Hematopoietic multipotent progenitor cell treated with erythropoietin and hydrocortisone succinate and interleukin-3 and kit ligand, for 4 days (in vitro differentiated cells): Measurements from ENCODE around the gene GLB1L2.

Experiments
- DNase-seq: peaks from one replicate; pipeline ENCODE4 v3.0.0-alpha.2; 2015

The GLB1L2 gene

GRCh38 chr11:134407923-134408322 is 76.1 kb downstream of the GLB1L2 start:
- DNase-seq, result no peak

GRCh38 chr11:134409552-134410429 is 78.0 kb downstream of the GLB1L2 start:
- DNase-seq, result no peak

- no peak for DNase-seq
Measured at GRCh38 chr11:134410766-134411165, 79.0 kb downstream of the GLB1L2 start.

- no peak for DNase-seq
Measured at GRCh38 chr11:134412203-134413042, 80.6 kb downstream of the GLB1L2 start, which contains the start of gene B3GAT1. Gene B3GAT1 (minus strand): TSS chr11:134412242. CDS start chr11:134387659, 24,583 bp downstream.

GRCh38 chr11:134413043-134413825 is 81.4 kb downstream of the GLB1L2 start:
- DNase-seq, result no peak

- no peak for DNase-seq
Measured at GRCh38 chr11:134413826-134414731, 82.3 kb downstream of the GLB1L2 start.

- DNase-seq, result no peak
Measured at GRCh38 chr11:134414766-134415765, 83.3 kb downstream of the GLB1L2 start.

- DNase-seq, result no peak
Measured at GRCh38 chr11:134416726-134417125, 84.9 kb downstream of the GLB1L2 start.

GRCh38 chr11:134417871-134418840 is 86.4 kb downstream of the GLB1L2 start:
- DNase-seq, result peak; percentile 32

GRCh38 chr11:134423106-134423505 is 91.3 kb downstream of the GLB1L2 start:
- DNase-seq, result no peak

GRCh38 chr11:134425413-134425812 is 93.6 kb downstream of the GLB1L2 start:
- DNase-seq, result no peak
